Body of pancreas (tissue), 4 donors: ENCODE data around the gene EIF4H.
A peak's percentile ranks its signal among the peaks of the same experiment; 100 is the strongest.

ENCODE experiments used
- CTCF ChIP-seq, 7 experiments: fragments of 450-650 bp in 4 of 7; fragments of 200-600 bp in 3 of 7; sonication (generic) in 3 of 7; IDR thresholded peaks; one replicate each; pipeline ENCODE4 v1.5.1; 2016 to 2019; ENCODE audit warnings: antibody characterized with exemption in 7 of 7
- POLR2A ChIP-seq, 3 donors: fragments of 450-650 bp; IDR thresholded peaks; one replicate each; pipeline ENCODE4 v1.6.1; 2016; ENCODE audit warnings: antibody characterized with exemption in 3 of 3, mild to moderate bottlenecking in 2 of 3

- TF ChIP-seq CTCF (IDR thresholded peaks at IDR 0.05) (no peak), POLR2A (IDR thresholded peaks at IDR 0.05) (peak; percentile 83 to 89 (median 87))
These were observed at the start of gene EIF4H for GRCh38 chr7:74173866-74174605.
